PFSK-1 (cell line): Measurements from ENCODE around the gene SCARB1.

ENCODE experiments used
- FOXP2 ChIP-seq: optimal IDR thresholded peaks from 2 replicates; pipeline ENCODE3; 2011; ENCODE audit warnings: borderline replicate concordance, control low read depth, inconsistent platforms; ENCODE audit not compliant: insufficient read depth; ENCODE audit errors: extremely low read length, extremely low read depth
- POLR2AphosphoS5 ChIP-seq: IDR thresholded peaks from 2 replicates; pipeline ENCODE4 v1.6.1; 2012; ENCODE audit warnings: low read depth, mild to moderate bottlenecking, control low read depth, low read length, moderate library complexity
- SIN3A ChIP-seq: IDR thresholded peaks from 2 replicates; pipeline ENCODE4 v1.6.1; 2012; ENCODE audit warnings: mild to moderate bottlenecking, low read length, moderate library complexity, borderline replicate concordance; ENCODE audit not compliant: insufficient read depth
- TAF1 ChIP-seq: IDR thresholded peaks from 2 replicates; pipeline ENCODE4 v1.6.1; 2012; ENCODE audit warnings: low read length, control low read depth, borderline replicate concordance; ENCODE audit not compliant: insufficient read depth
- TF ChIP-seq, protein P1 (sequence below), 2 experiments: IDR thresholded peaks; 2 replicates each; pipeline versions ENCODE4 v1.6.1 to v1.8.0; 2011 to 2012; ENCODE audit warnings: low read depth in 2 of 2, low read length in 2 of 2, control low read depth in 1 of 2, inconsistent platforms in 1 of 2, mild to moderate bottlenecking in 1 of 2, moderate library complexity in 1 of 2; ENCODE audit not compliant: insufficient read depth in 1 of 2

Gene SCARB1

DNA sequence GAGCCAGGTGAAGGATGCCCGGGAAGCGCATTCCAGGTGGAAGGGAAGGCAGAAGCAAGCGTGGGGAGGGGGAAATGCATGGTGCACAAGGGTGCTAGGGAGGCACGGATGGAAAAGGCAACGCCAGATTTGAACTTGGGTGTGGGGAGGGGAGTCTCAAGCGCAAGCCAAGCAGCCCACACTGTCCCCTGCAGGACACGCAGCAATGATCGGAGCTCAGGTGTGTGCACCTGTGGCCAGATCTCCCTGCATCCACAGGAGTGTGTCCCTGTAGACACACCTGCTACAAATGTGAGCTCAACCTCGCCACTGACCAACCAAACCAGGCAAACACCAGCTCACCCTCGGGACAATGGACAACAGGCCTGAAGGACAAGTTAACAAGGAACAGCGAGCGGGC is 63.2 kb downstream of the SCARB1 start:
- TF ChIP-seq TAF1 = no peak
- TF ChIP-seq POLR2AphosphoS5 = no peak
- TF ChIP-seq FOXP2 = no peak
- no peak for TF ChIP-seq SIN3A
- TF ChIP-seq, protein P1, sequence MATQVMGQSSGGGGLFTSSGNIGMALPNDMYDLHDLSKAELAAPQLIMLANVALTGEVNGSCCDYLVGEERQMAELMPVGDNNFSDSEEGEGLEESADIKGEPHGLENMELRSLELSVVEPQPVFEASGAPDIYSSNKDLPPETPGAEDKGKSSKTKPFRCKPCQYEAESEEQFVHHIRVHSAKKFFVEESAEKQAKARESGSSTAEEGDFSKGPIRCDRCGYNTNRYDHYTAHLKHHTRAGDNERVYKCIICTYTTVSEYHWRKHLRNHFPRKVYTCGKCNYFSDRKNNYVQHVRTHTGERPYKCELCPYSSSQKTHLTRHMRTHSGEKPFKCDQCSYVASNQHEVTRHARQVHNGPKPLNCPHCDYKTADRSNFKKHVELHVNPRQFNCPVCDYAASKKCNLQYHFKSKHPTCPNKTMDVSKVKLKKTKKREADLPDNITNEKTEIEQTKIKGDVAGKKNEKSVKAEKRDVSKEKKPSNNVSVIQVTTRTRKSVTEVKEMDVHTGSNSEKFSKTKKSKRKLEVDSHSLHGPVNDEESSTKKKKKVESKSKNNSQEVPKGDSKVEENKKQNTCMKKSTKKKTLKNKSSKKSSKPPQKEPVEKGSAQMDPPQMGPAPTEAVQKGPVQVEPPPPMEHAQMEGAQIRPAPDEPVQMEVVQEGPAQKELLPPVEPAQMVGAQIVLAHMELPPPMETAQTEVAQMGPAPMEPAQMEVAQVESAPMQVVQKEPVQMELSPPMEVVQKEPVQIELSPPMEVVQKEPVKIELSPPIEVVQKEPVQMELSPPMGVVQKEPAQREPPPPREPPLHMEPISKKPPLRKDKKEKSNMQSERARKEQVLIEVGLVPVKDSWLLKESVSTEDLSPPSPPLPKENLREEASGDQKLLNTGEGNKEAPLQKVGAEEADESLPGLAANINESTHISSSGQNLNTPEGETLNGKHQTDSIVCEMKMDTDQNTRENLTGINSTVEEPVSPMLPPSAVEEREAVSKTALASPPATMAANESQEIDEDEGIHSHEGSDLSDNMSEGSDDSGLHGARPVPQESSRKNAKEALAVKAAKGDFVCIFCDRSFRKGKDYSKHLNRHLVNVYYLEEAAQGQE (IDR thresholded peaks at IDR 0.05; ENCODE audit: insufficient read depth in 1 of 2, low read depth in 2 of 2, low read length in 2 of 2) = no peak

DNA sequence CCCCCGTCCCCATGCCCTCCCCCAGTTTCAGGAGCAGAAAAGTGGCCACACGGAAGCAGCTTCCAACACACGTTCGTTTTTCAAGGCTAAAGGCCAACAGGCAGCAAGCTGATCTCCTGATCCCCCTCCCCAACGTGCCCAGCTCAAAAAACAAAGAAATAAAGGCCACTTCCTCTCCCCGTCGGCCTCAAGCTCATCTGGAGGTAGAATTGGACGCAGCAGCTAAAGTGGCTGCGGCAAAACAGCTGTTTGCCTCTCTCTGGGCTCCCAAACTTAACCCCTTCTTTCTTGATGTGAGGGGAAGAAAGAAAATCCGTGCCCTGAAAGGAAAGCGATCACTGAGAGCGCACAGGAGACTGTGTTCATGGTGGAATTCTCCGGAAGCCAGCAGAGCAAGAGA is 66.3 kb downstream of the SCARB1 start:
- TF ChIP-seq, protein P1 (IDR thresholded peaks at IDR 0.05; ENCODE audit: insufficient read depth in 1 of 2, low read depth in 2 of 2, low read length in 2 of 2) = no peak

DNA sequence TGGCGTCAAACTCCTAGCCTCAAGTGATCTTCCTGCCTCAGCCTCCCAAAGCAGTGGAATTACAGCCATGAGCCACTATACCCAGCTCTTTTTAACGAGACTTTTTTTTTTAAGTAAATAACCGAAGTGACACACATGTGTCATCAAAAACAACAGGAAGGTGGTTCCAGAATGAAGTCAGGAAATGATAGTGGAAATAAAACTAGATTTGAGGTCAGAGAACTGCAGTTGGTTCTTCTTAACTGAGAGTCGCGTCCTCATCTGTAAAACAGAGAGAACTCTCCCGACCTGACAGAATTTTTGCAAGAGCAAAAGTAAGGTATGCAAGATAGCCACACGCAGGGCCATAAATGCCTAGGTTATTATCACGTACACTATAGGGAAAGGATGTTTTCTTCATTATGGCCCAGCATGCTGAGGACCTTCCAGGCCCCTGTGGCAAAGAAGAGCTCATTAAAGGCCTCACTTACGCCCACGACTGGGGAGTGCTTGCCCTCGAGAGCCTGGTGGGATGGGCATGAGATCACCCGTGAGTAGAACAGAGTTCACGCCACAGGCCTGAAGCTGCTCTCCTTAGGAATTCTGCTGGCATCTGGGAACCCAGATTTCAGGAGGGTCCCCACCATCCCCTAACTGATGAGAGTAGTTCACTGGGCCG is 67.2 kb downstream of the SCARB1 start:
- TF ChIP-seq, protein P1 (IDR thresholded peaks at IDR 0.05; ENCODE audit: insufficient read depth in 1 of 2, low read depth in 2 of 2, low read length in 2 of 2) = no peak

DNA sequence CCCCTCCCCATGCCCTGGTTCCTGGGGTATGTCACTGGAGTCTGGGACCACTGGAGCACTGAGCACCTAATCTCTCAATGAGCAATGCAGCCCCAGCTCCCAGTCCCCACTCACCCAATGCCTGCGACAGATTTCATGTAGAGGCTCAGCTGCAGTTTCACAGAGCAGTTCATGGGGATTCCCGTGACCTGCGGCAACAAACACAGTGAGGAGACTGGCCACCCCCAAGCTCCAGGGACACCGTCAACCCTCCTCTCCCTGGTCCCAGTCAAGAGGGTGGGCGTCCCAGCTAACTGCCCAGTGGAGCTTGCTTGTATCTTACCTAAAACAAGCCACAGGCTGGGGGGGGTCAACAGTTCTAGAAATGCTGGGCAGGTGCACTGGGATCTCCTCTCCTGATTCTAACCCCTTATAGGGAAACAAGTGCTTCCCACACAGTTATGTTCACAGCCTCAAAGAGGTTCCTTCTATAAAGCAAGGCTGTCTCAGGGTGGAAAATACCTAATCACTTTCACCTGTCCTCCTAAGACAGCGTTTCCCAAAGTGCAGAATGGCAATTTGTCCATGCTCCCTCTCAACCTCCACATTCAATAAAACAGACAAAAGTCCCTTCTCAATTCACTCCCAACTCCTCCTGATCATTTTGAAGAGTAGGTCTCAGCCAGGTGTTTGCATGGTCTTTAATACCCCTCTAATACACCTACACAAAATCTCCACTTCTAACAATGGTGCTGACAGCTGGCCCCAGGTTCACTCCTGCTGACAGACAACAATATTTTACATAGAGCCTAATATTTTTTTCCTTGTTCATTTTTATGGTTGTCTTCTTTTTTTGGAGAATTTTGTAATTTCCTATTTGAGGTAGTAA is 68.3 kb downstream of the SCARB1 start:
- no peak for TF ChIP-seq SIN3A

DNA sequence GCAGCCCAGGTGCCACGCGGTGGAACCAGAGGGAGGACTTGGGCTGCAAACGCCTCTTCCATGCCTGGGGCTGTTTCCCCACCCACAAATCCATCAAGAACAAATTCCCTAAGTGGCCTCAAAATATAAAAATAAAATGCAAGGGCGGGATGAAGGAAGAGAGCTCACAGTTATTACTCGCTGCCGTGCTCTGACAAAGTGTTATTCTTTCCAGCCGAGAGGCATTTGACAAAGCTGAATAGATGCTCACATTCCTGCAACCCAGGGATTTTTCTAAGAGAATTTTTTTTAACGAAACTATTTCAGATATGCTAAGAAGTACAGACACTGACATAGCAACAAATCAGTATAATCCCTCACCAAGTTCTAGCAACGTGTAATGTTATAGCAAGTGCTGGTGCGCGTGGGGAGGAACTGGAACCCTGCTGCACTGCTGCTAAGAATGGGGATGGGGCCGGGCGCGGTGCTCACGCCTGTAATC is 70.7 kb downstream of the SCARB1 start:
- TF ChIP-seq SIN3A (no peak), POLR2AphosphoS5 (no peak)

DNA sequence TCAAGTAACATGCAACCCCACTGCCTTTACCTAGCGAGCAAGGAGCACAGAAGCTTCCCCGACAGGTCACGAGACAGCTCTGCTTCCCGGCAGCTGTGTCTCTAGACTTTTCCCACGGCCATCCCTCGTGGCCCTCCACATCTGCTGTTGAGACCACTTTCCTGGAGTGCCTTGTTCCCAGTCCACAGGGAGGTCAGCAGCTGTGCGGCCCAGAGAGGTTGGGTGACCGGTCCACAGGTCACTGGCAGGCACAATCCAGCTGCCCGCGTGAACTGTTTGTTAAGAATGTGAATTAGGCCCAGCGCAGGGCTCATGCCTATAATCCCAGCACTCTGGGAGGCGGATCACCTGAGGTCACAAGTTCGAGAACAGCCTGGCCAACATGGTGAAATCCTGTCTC is 71.5 kb downstream of the SCARB1 start:
- no peak for TF ChIP-seq POLR2AphosphoS5
- TF ChIP-seq SIN3A = no peak
- TF ChIP-seq FOXP2 = no peak
- TF ChIP-seq, protein P1 (IDR thresholded peaks at IDR 0.05; ENCODE audit: insufficient read depth in 1 of 2, low read depth in 2 of 2, low read length in 2 of 2) = no peak
- no peak for TF ChIP-seq TAF1
